Activated naive CD4-positive, alpha-beta T cell treated with Interleukin-2 at 50 U/mL for 16 hours (primary cell): ENCODE results near the gene SLITRK1.

Experiments
- DNase-seq: peaks from one replicate; pipeline ENCODE4 v3.0.0-alpha.2; 2020

Gene SLITRK1

DNA sequence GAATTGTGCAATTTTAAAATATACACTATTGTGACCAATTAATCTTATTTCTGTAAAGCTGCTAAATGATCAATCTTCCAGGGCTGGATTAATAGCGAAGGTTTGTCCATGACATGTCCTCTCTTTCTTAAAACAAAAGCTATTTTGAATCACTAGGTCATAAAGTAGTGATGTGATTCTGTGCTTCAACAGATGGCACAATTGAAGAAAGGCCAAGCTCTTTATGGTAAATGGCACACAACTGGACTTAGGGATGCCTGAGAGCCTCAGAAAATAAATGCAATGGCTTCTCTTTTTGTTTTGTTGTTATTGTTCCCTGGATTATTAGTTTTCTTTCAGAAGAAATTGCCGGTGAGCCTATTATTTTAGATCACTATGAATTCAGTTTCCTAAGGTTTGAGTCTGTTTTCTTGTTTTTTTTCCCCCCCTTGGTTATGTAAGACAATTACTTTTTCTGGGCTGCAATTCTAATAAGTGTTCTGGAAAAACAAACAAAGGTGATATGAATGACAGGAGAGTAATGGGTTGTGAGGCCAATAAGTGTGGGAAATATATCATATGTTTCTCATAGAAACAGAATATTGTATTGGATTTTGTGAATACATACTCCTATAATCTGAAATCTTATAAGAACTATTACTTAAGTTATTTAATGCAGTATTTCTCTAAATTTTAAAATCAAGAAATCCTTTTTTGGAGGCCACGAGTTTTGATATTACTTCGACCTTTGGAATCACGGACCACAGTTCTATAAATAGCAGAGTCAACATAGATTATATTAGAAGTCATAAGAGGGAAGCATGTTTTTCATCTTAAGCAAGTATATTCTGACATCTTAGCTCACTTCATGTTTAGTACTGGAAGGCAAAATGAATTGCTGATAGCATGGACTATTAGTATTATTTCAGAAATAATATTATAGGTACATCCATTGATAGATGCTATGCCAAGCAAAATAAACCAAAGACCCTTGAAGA, 16.8 kb downstream of the SLITRK1 start:
- DNase-seq = no peak

GRCh38 chr13:83853771-83854170, 28.5 kb downstream of the SLITRK1 start:
- no peak for DNase-seq

- no peak for DNase-seq
Measured at GRCh38 chr13:83845106-83845505, 37.2 kb downstream of the SLITRK1 start.

- DNase-seq = no peak
Measured at GRCh38 chr13:83839146-83839545, 43.1 kb downstream of the SLITRK1 start.

DNA sequence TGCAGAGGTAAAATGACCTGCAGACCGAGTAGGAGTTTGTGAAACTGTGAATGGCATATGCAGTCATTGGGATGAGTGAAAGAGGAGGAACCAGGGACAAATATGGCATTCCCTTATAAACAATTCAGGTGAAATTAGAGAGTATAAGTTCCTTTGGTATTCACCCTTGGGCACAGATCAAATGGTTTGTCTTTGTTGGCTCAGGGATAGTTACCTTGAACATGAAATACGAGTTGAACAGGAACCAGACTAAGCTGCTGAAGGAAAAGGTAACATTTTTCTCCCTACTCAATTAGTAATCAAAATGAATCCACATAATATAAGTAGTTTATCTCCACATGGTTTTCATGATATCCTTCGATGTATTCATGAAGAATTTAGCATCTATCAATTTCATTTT, 50.5 kb downstream of the SLITRK1 start:
- DNase-seq = no peak

- no peak for DNase-seq
Measured at GRCh38 chr13:83829810-83830209, 52.5 kb downstream of the SLITRK1 start.

DNA sequence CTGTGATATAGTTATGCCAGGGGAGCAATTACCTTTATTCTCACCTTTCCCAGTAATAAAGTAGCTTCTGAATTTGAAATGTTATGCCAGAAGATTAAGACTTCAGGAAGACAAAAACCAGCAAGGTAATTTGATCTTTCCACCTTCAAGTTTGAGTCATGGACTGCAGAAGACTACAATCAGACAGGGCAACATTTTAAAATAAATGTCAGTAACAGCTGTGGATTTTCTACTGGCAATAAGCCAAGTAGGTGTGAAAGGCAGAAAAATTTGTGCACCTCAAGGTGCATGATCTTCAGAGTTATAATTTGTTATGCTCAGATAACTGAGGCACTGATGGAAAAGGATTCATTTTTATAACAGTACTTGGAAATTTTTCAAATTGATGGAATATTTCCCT, 54.9 kb downstream of the SLITRK1 start:
- DNase-seq = no peak
